OCI-LY3 (cell line): ENCODE results near the gene EPHA2.

ENCODE experiments used
- EZH2phosphoT487 ChIP-seq: fragments of 200-600 bp; shearing (Covaris generic); IDR thresholded peaks from 2 replicates; pipeline ENCODE4 v1.6.1; 2018; ENCODE audit warnings: antibody characterized with exemption, mixed run types, low read depth
- TF ChIP-seq, protein P1 (sequence below): fragments of 200-600, 300-600 bp; sonication (generic); IDR thresholded peaks from 2 replicates; pipeline ENCODE4 v1.5.1; 2014; ENCODE audit warnings: antibody characterized with exemption, low read length, low read depth

- TF ChIP-seq, protein P1, sequence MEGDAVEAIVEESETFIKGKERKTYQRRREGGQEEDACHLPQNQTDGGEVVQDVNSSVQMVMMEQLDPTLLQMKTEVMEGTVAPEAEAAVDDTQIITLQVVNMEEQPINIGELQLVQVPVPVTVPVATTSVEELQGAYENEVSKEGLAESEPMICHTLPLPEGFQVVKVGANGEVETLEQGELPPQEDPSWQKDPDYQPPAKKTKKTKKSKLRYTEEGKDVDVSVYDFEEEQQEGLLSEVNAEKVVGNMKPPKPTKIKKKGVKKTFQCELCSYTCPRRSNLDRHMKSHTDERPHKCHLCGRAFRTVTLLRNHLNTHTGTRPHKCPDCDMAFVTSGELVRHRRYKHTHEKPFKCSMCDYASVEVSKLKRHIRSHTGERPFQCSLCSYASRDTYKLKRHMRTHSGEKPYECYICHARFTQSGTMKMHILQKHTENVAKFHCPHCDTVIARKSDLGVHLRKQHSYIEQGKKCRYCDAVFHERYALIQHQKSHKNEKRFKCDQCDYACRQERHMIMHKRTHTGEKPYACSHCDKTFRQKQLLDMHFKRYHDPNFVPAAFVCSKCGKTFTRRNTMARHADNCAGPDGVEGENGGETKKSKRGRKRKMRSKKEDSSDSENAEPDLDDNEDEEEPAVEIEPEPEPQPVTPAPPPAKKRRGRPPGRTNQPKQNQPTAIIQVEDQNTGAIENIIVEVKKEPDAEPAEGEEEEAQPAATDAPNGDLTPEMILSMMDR: no peak
- TF ChIP-seq EZH2phosphoT487: no peak
These were observed 10.1 kb downstream of the EPHA2 start for GRCh38 chr1:16145662-16146278.
